ENCODE data around the gene POU2F3. TPM values are rescaled to one million over a fixed set of nuclear protein-coding genes. Genes with fewer than 3 reads are reported as not detected.
A peak's percentile ranks its signal among the peaks of the same experiment; 100 is the strongest.

POU2F3 gene
- total and polyA plus RNA-seq, 2 of the 13 experiments (the other 11 are each of a cell fraction or from before 2014, with no cell fraction given), result not detected

DNA sequence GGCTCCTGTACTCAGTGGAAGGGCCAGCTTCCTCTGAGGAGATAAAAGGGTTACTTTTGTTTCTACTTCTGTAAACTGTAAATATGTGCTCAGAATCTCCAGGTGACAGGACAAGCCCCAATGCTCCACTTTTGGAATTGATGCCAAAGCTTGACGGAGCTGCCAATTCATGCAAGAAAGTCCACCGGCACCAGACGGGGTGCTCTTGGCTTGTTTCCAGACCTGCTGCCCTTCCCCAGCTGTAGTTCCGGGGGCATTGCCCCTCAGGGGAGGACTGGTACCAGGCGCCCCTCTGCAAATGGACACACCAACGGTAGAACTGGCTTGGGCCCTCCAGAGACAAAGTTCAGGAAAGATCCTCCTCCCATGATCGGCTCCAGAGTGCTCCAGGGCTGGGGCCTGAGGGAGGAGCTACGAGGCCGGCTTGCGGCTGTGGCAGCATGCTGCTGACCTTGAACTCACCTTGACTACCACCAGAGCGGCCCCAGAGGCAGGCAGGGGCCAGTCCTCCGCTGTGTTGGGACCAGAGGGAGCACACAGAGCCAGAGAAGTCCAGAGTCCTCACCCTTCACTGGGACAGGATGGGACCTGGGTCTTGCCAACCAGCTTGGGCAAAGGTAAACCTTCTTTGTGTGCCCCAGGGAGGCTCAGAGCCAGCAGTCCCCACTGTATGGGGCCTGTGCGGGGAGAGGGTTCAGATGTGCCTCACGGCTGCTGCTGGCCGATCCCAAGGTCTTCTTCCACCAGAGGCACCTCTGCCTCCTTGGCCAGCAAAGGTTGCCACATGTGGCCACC, 46.9 kb upstream of the POU2F3 start (continued):
- TF ChIP-seq, protein P1, sequence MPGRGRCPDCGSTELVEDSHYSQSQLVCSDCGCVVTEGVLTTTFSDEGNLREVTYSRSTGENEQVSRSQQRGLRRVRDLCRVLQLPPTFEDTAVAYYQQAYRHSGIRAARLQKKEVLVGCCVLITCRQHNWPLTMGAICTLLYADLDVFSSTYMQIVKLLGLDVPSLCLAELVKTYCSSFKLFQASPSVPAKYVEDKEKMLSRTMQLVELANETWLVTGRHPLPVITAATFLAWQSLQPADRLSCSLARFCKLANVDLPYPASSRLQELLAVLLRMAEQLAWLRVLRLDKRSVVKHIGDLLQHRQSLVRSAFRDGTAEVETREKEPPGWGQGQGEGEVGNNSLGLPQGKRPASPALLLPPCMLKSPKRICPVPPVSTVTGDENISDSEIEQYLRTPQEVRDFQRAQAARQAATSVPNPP (CRISPR knock-in tag; IDR thresholded peaks at IDR 0.05), result 0 out of 2 replicates have a peak, but pooled peaks have one; percentile 23
- TF ChIP-seq HNRNPL (IDR thresholded peaks at IDR 0.05; ENCODE audit: low read depth, low read length) (peak; percentile 97), ZEB1 (IDR thresholded peaks at IDR 0.05; ENCODE audit: insufficient replicate concordance, low read depth) (no peak), SP5 (CRISPR knock-in tag; IDR thresholded peaks at IDR 0.05; ENCODE audit: borderline replicate concordance, low read depth) (peak; percentile 80; the same call in 1 of the 2 replicates), ZSCAN29 (CRISPR knock-in tag; conservative IDR thresholded peaks at IDR 0.05) (peak; percentile 55; the same call in 1 of the 2 replicates), CAMTA2 (CRISPR knock-in tag; IDR thresholded peaks at IDR 0.05; ENCODE audit: borderline replicate concordance) (no peak), ELF1 (CRISPR knock-in tag; IDR thresholded peaks at IDR 0.05) (no peak), ZNF230 (CRISPR knock-in tag; IDR thresholded peaks at IDR 0.05) (0 out of 2 replicates have a peak, but pooled peaks have one; percentile 30), ZNF354B (CRISPR knock-in tag; IDR thresholded peaks at IDR 0.05) (no peak), CHCHD3 (CRISPR knock-in tag; IDR thresholded peaks at IDR 0.05) (no peak), SMAD3 (CRISPR knock-in tag; IDR thresholded peaks at IDR 0.05) (peak; percentile 46; the same call in 1 of the 2 replicates), ZNF383 (CRISPR knock-in tag; IDR thresholded peaks at IDR 0.05; ENCODE audit: borderline replicate concordance) (no peak)
- TF ChIP-seq, protein P2, sequence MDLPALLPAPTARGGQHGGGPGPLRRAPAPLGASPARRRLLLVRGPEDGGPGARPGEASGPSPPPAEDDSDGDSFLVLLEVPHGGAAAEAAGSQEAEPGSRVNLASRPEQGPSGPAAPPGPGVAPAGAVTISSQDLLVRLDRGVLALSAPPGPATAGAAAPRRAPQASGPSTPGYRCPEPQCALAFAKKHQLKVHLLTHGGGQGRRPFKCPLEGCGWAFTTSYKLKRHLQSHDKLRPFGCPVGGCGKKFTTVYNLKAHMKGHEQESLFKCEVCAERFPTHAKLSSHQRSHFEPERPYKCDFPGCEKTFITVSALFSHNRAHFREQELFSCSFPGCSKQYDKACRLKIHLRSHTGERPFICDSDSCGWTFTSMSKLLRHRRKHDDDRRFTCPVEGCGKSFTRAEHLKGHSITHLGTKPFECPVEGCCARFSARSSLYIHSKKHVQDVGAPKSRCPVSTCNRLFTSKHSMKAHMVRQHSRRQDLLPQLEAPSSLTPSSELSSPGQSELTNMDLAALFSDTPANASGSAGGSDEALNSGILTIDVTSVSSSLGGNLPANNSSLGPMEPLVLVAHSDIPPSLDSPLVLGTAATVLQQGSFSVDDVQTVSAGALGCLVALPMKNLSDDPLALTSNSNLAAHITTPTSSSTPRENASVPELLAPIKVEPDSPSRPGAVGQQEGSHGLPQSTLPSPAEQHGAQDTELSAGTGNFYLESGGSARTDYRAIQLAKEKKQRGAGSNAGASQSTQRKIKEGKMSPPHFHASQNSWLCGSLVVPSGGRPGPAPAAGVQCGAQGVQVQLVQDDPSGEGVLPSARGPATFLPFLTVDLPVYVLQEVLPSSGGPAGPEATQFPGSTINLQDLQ (CRISPR knock-in tag; IDR thresholded peaks at IDR 0.05), result no peak
- TF ChIP-seq, protein P3, sequence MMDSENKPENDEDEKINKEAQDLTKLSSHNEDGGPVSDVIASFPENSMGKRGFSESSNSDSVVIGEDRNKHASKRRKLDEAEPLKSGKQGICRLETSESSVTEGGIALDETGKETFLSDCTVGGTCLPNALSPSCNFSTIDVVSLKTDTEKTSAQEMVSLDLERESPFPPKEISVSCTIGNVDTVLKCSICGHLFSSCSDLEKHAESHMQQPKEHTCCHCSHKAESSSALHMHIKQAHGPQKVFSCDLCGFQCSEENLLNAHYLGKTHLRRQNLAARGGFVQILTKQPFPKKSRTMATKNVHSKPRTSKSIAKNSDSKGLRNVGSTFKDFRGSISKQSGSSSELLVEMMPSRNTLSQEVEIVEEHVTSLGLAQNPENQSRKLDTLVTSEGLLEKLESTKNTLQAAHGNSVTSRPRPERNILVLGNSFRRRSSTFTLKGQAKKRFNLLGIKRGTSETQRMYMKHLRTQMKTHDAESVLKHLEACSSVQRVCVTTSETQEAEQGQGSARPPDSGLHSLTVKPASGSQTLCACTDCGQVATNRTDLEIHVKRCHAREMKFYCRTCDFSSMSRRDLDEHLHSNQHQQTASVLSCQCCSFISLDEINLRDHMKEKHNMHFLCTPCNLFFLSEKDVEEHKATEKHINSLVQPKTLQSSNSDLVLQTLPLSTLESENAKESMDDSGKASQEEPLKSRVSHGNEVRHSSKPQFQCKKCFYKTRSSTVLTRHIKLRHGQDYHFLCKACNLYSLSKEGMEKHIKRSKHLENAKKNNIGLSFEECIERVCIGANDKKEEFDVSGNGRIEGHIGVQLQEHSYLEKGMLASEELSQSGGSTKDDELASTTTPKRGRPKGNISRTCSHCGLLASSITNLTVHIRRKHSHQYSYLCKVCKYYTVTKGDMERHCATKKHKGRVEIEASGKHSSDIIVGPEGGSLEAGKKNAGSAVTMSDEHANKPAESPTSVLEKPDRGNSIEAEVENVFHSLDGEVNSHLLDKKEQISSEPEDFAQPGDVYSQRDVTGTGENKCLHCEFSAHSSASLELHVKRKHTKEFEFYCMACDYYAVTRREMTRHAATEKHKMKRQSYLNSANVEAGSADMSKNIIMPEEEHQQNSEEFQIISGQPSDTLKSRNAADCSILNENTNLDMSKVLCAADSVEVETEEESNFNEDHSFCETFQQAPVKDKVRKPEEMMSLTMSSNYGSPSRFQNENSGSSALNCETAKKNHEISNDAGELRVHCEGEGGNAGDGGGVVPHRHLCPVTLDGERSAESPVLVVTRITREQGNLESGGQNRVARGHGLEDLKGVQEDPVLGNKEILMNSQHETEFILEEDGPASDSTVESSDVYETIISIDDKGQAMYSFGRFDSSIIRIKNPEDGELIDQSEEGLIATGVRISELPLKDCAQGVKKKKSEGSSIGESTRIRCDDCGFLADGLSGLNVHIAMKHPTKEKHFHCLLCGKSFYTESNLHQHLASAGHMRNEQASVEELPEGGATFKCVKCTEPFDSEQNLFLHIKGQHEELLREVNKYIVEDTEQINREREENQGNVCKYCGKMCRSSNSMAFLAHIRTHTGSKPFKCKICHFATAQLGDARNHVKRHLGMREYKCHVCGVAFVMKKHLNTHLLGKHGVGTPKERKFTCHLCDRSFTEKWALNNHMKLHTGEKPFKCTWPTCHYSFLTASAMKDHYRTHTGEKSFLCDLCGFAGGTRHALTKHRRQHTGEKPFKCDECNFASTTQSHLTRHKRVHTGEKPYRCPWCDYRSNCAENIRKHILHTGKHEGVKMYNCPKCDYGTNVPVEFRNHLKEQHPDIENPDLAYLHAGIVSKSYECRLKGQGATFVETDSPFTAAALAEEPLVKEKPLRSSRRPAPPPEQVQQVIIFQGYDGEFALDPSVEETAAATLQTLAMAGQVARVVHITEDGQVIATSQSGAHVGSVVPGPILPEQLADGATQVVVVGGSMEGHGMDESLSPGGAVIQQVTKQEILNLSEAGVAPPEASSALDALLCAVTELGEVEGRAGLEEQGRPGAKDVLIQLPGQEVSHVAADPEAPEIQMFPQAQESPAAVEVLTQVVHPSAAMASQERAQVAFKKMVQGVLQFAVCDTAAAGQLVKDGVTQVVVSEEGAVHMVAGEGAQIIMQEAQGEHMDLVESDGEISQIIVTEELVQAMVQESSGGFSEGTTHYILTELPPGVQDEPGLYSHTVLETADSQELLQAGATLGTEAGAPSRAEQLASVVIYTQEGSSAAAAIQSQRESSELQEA (CRISPR knock-in tag; IDR thresholded peaks at IDR 0.05; ENCODE audit: not compliant biosample characterization), result no peak
- TF ChIP-seq, protein P4, sequence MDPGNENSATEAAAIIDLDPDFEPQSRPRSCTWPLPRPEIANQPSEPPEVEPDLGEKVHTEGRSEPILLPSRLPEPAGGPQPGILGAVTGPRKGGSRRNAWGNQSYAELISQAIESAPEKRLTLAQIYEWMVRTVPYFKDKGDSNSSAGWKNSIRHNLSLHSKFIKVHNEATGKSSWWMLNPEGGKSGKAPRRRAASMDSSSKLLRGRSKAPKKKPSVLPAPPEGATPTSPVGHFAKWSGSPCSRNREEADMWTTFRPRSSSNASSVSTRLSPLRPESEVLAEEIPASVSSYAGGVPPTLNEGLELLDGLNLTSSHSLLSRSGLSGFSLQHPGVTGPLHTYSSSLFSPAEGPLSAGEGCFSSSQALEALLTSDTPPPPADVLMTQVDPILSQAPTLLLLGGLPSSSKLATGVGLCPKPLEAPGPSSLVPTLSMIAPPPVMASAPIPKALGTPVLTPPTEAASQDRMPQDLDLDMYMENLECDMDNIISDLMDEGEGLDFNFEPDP (CRISPR knock-in tag; conservative IDR thresholded peaks at IDR 0.05), result no peak
